ENCODE results near the gene MMAB.

The MMAB gene

GRCh38 chr12:109610523-109610922 is 37.2 kb upstream of the MMAB start:
- DNase-seq (ENCODE audit: low spot score), result no peak
- H3K4me1 ChIP-seq (ENCODE audit: control insufficient read depth in 2 of 2, insufficient read depth in 1 of 2, low read depth in 1 of 2, low read length in 2 of 2), result peaks cover 5 to 22% of the 10 kb centered on the region in 2 donors
- no peak overlapping the region for H2BK5ac ChIP-seq (ENCODE audit: low read length)
- H3K27ac ChIP-seq (replicated peaks; ENCODE audit: low read length), result no peak overlapping the region
- H4K8ac ChIP-seq (ENCODE audit: low read depth, low read length), result no peak overlapping the region
- WGBS, 2 donors (ENCODE audit: extremely low coverage in 2 of 2, insufficient read length in 2 of 2, insufficient replicate concordance in 1 of 2), result no CpG with 5 or more reads among the region's 4 CpGs
- H2BK12ac ChIP-seq (ENCODE audit: low read length), result no peak overlapping the region
- H2AFZ ChIP-seq (ENCODE audit: low read length), result no peak overlapping the region
- no peak overlapping the region for H3K4me2 ChIP-seq (ENCODE audit: insufficient read depth, low read length, poor library complexity, severe bottlenecking)
- H3K79me1 ChIP-seq (ENCODE audit: low read depth, low read length), result peaks cover 2% of the 10 kb centered on the region
- no peaks in the 10 kb centered on the region for H3K36me3 ChIP-seq (replicated peaks in 1 of 2; ENCODE audit: control insufficient read depth in 2 of 2, insufficient read depth in 2 of 2, low read length in 2 of 2)
- no peak overlapping the region for H3K4me3 ChIP-seq (ENCODE audit: low read length in 2 of 2)
- H4K91ac ChIP-seq (ENCODE audit: low read depth, low read length, poor library complexity), result no peak overlapping the region
- H3K14ac ChIP-seq (ENCODE audit: low read length), result no peak overlapping the region
- no peak overlapping the region for H3K4ac ChIP-seq (ENCODE audit: low read length)
- no peak overlapping the region for H2BK15ac ChIP-seq (ENCODE audit: low read length)
- H3K18ac ChIP-seq (ENCODE audit: low read length), result no peak overlapping the region
- H3K23ac ChIP-seq (ENCODE audit: low read depth, low read length, poor library complexity), result no peak overlapping the region
- H3K9me3 ChIP-seq (replicated peaks in 1 of 2; ENCODE audit: control insufficient read depth in 2 of 2, insufficient read depth in 1 of 2, low read depth in 1 of 2, low read length in 2 of 2), result no peaks in the 10 kb centered on the region
- no peak overlapping the region for H2AK5ac ChIP-seq (ENCODE audit: low read depth, low read length)
- H3K9ac ChIP-seq (ENCODE audit: low read depth, low read length, poor library complexity), result no peak overlapping the region
- peaks cover 0 to 68% (median 0%) of the 10 kb centered on the region in 3 experiments for H3K27me3 ChIP-seq (ENCODE audit: control insufficient read depth in 3 of 3, insufficient read depth in 3 of 3, low read depth in 1 of 3, low read length in 3 of 3)
- H2BK120ac ChIP-seq (ENCODE audit: low read depth, low read length), result no peak overlapping the region

GRCh38 chr12:109609342-109609741 is 36.0 kb upstream of the MMAB start:
- Histone ChIP-seq H3K27me3 (ENCODE audit: control insufficient read depth in 3 of 3, insufficient read depth in 3 of 3, low read depth in 1 of 3, low read length in 3 of 3) (peaks cover 0 to 65% (median 0%) of the 10 kb centered on the region in 3 experiments), H2BK5ac (ENCODE audit: low read length) (no peak overlapping the region), H3K36me3 (replicated peaks in 1 of 2; ENCODE audit: control insufficient read depth in 2 of 2, insufficient read depth in 2 of 2, low read length in 2 of 2) (no peaks in the 10 kb centered on the region), H3K4me3 (ENCODE audit: low read length in 2 of 2) (no peak overlapping the region), H2BK12ac (ENCODE audit: low read length) (peak overlapping the region; percentile 28), H3K14ac (ENCODE audit: low read length) (no peak overlapping the region), H3K9ac (ENCODE audit: low read depth, low read length, poor library complexity) (no peak overlapping the region), H3K4me1 (ENCODE audit: control insufficient read depth in 2 of 2, insufficient read depth in 1 of 2, low read depth in 1 of 2, low read length in 2 of 2) (peaks cover 5 to 30% of the 10 kb centered on the region in 2 donors), H4K8ac (ENCODE audit: low read depth, low read length) (no peak overlapping the region), H2AFZ (ENCODE audit: low read length) (no peak overlapping the region), H3K27ac (replicated peaks; ENCODE audit: low read length) (no peak overlapping the region), H3K4me2 (ENCODE audit: insufficient read depth, low read length, poor library complexity, severe bottlenecking) (no peak overlapping the region), H2AK5ac (ENCODE audit: low read depth, low read length) (peak overlapping the region; percentile 85), H2BK120ac (ENCODE audit: low read depth, low read length) (peak overlapping the region; percentile 72), H4K91ac (ENCODE audit: low read depth, low read length, poor library complexity) (peak overlapping the region; percentile 5), H3K23ac (ENCODE audit: low read depth, low read length, poor library complexity) (no peak overlapping the region), H3K79me1 (ENCODE audit: low read depth, low read length) (peaks cover 2% of the 10 kb centered on the region), H3K18ac (ENCODE audit: low read length) (peak overlapping the region; percentile 69), H3K4ac (ENCODE audit: low read length) (no peak overlapping the region), H3K9me3 (replicated peaks in 1 of 2; ENCODE audit: control insufficient read depth in 2 of 2, insufficient read depth in 1 of 2, low read depth in 1 of 2, low read length in 2 of 2) (no peaks in the 10 kb centered on the region), H2BK15ac (ENCODE audit: low read length) (peak overlapping the region; percentile 93)
- no CpG with 5 or more reads among the region's 2 CpGs for WGBS, 2 donors (ENCODE audit: extremely low coverage in 2 of 2, insufficient read length in 2 of 2, insufficient replicate concordance in 1 of 2)
- no peak for DNase-seq (ENCODE audit: low spot score)

GRCh38 chr12:109608793-109609192 is 35.5 kb upstream of the MMAB start:
- no peak for DNase-seq (ENCODE audit: low spot score)
- Histone ChIP-seq H3K27ac (replicated peaks; ENCODE audit: low read length) (no peak overlapping the region), H4K8ac (ENCODE audit: low read depth, low read length) (no peak overlapping the region), H4K91ac (ENCODE audit: low read depth, low read length, poor library complexity) (no peak overlapping the region), H2BK120ac (ENCODE audit: low read depth, low read length) (no peak overlapping the region), H3K4ac (ENCODE audit: low read length) (no peak overlapping the region), H2BK12ac (ENCODE audit: low read length) (no peak overlapping the region), H3K79me1 (ENCODE audit: low read depth, low read length) (peaks cover 2% of the 10 kb centered on the region), H2BK5ac (ENCODE audit: low read length) (no peak overlapping the region), H3K18ac (ENCODE audit: low read length) (peak overlapping the region; percentile 54), H2BK15ac (ENCODE audit: low read length) (peak overlapping the region; percentile 93), H3K9ac (ENCODE audit: low read depth, low read length, poor library complexity) (no peak overlapping the region), H3K14ac (ENCODE audit: low read length) (no peak overlapping the region), H3K4me2 (ENCODE audit: insufficient read depth, low read length, poor library complexity, severe bottlenecking) (no peak overlapping the region), H3K27me3 (ENCODE audit: control insufficient read depth in 3 of 3, insufficient read depth in 3 of 3, low read depth in 1 of 3, low read length in 3 of 3) (peaks cover 0 to 63% (median 0%) of the 10 kb centered on the region in 3 experiments), H3K36me3 (replicated peaks in 1 of 2; ENCODE audit: control insufficient read depth in 2 of 2, insufficient read depth in 2 of 2, low read length in 2 of 2) (no peaks in the 10 kb centered on the region), H2AK5ac (ENCODE audit: low read depth, low read length) (peak overlapping the region; percentile 85), H3K4me1 (ENCODE audit: control insufficient read depth in 2 of 2, insufficient read depth in 1 of 2, low read depth in 1 of 2, low read length in 2 of 2) (peaks cover 5 to 30% of the 10 kb centered on the region in 2 donors), H3K23ac (ENCODE audit: low read depth, low read length, poor library complexity) (no peak overlapping the region), H3K4me3 (ENCODE audit: low read length in 2 of 2) (no peak overlapping the region), H3K9me3 (replicated peaks in 1 of 2; ENCODE audit: control insufficient read depth in 2 of 2, insufficient read depth in 1 of 2, low read depth in 1 of 2, low read length in 2 of 2) (no peaks in the 10 kb centered on the region), H2AFZ (ENCODE audit: low read length) (no peak overlapping the region)
- WGBS, 2 donors (ENCODE audit: extremely low coverage in 2 of 2, insufficient read length in 2 of 2, insufficient replicate concordance in 1 of 2), result no CpG with 5 or more reads among the region's 3 CpGs

- Histone ChIP-seq H3K79me1 (ENCODE audit: low read depth, low read length) (peaks cover 2% of the 10 kb centered on the region), H2BK5ac (ENCODE audit: low read length) (no peak overlapping the region), H3K4me1 (ENCODE audit: control insufficient read depth in 2 of 2, insufficient read depth in 1 of 2, low read depth in 1 of 2, low read length in 2 of 2) (peaks cover 5 to 27% of the 10 kb centered on the region in 2 donors), H3K4me3 (ENCODE audit: low read length in 2 of 2) (no peak overlapping the region), H3K23ac (ENCODE audit: low read depth, low read length, poor library complexity) (no peak overlapping the region), H3K27ac (replicated peaks; ENCODE audit: low read length) (no peak overlapping the region), H2BK120ac (ENCODE audit: low read depth, low read length) (no peak overlapping the region), H3K27me3 (ENCODE audit: control insufficient read depth in 3 of 3, insufficient read depth in 3 of 3, low read depth in 1 of 3, low read length in 3 of 3) (peaks cover 0 to 58% (median 0%) of the 10 kb centered on the region in 3 experiments), H3K18ac (ENCODE audit: low read length) (peak overlapping the region; percentile 54), H2BK15ac (ENCODE audit: low read length) (peak overlapping the region; percentile 29), H2AK5ac (ENCODE audit: low read depth, low read length) (peak overlapping the region; percentile 64), H3K4me2 (ENCODE audit: insufficient read depth, low read length, poor library complexity, severe bottlenecking) (no peak overlapping the region), H3K9me3 (replicated peaks in 1 of 2; ENCODE audit: control insufficient read depth in 2 of 2, insufficient read depth in 1 of 2, low read depth in 1 of 2, low read length in 2 of 2) (no peaks in the 10 kb centered on the region), H3K4ac (ENCODE audit: low read length) (no peak overlapping the region), H4K91ac (ENCODE audit: low read depth, low read length, poor library complexity) (no peak overlapping the region), H4K8ac (ENCODE audit: low read depth, low read length) (no peak overlapping the region), H2BK12ac (ENCODE audit: low read length) (peak overlapping the region; percentile 0), H3K9ac (ENCODE audit: low read depth, low read length, poor library complexity) (no peak overlapping the region), H2AFZ (ENCODE audit: low read length) (no peak overlapping the region), H3K36me3 (replicated peaks in 1 of 2; ENCODE audit: control insufficient read depth in 2 of 2, insufficient read depth in 2 of 2, low read length in 2 of 2) (no peaks in the 10 kb centered on the region), H3K14ac (ENCODE audit: low read length) (no peak overlapping the region)
- no peak for DNase-seq (ENCODE audit: low spot score)
- WGBS, 2 donors (ENCODE audit: extremely low coverage in 2 of 2, insufficient read length in 2 of 2, insufficient replicate concordance in 1 of 2), result no CpG with 5 or more reads among the region's 4 CpGs
Measured at GRCh38 chr12:109608270-109608669, 35.0 kb upstream of the MMAB start.
